Measurements from ENCODE around the gene TRPM8.

- no peak for TF ChIP-seq HDAC2 (IDR thresholded peaks at IDR 0.05; ENCODE audit: borderline replicate concordance in 1 of 2, low read depth in 2 of 2, low read length in 2 of 2)
- no peak for TF ChIP-seq MAX (IDR thresholded peaks at IDR 0.05)
These were observed 127.0 kb downstream of the TRPM8 start for GRCh38 chr2:234044157-234044556.
